Activated naive CD4-positive, alpha-beta T cell treated with anti-CD3 and anti-CD28 coated beads for 36 hours (primary cell): ENCODE data around the gene OVCH2. TPM values are rescaled to one million over a fixed set of nuclear protein-coding genes. Genes with fewer than 3 reads are reported as not detected.

Experiments
- CTCF ChIA-PET: fragments of 350-600 bp; sonication (Branson Sonifier 250); formaldehyde crosslinking; loops from one replicate; lab custom pipeline; 2021; ENCODE audit warnings: antibody characterized with exemption; lab: Charles Lee
- DNase-seq: peaks from one replicate; pipeline ENCODE4 v3.0.0-alpha.2; 2020
- H3K27ac Mint-ChIP-seq: one replicate; pipeline ENCODE4 v1.8.0; 2021; ENCODE audit warnings: mild to moderate bottlenecking, mixed read lengths
- H3K27me3 Mint-ChIP-seq: one replicate; pipeline ENCODE4 v1.8.0; 2021; ENCODE audit warnings: low read depth, mixed read lengths
- H3K36me3 Mint-ChIP-seq: one replicate; pipeline ENCODE4 v1.8.0; 2021; ENCODE audit warnings: low read depth, mixed read lengths
- H3K4me1 Mint-ChIP-seq: one replicate; pipeline ENCODE4 v1.8.0; 2021; ENCODE audit warnings: low read depth, mixed read lengths
- H3K4me3 Mint-ChIP-seq: one replicate; pipeline ENCODE4 v1.8.0; 2021; ENCODE audit warnings: mild to moderate bottlenecking, moderate library complexity, mixed read lengths
- H3K9me3 Mint-ChIP-seq: one replicate; pipeline ENCODE4 v1.8.0; 2021; ENCODE audit warnings: mixed read lengths
- intact Hi-C: fragments of 100-400 bp; cut with micrococcal nuclease; formaldehyde crosslinking; loops from one replicate; pipeline ENCODE4 v1.15.1; 2023
- total RNA-seq, 2 experiments: library from RNA; stranded (reverse); gene quantifications; one replicate each; pipeline ENCODE4 v1.2.3, GENCODE V29; 2021

The OVCH2 gene
- total RNA-seq, 2 experiments from 2014 or later = not detected

GRCh38 chr11:7687386-7687785 lies 18.9 kb downstream of the OVCH2 start:
- Mint-ChIP-seq H3K36me3 (no peaks in the 10 kb centered on the region), H3K27me3 (peaks cover 20% of the 10 kb centered on the region), H3K27ac (no peak overlapping the region), H3K9me3 (no peaks in the 10 kb centered on the region), H3K4me1 (peaks cover 6% of the 10 kb centered on the region), H3K4me3 (no peak overlapping the region)
- CTCF ChIA-PET = interaction anchor here (0.7 to 1.6 kb wide), 10 partner anchors 9 to 589 kb away, joined by 3 to 7 read pairs (median 3); no protein-coding TSS in a partner anchor
- intact Hi-C loops = loop anchor here (10.0 kb wide), 1 partner anchor 407 kb away; no protein-coding TSS in a partner anchor
- DNase-seq = no peak

- CTCF ChIA-PET = interaction anchor here (0.6 to 1.6 kb wide), 10 partner anchors 9 to 581 kb away, joined by 3 to 7 read pairs (median 3); no protein-coding TSS in a partner anchor
- H3K4me1 Mint-ChIP-seq = peaks cover 4% of the 10 kb centered on the region
- H3K9me3 Mint-ChIP-seq = no peaks in the 10 kb centered on the region
- peaks cover 17% of the 10 kb centered on the region for H3K27me3 Mint-ChIP-seq
- no peak for DNase-seq
- no peak overlapping the region for H3K4me3 Mint-ChIP-seq
- no peak overlapping the region for H3K27ac Mint-ChIP-seq
- no peaks in the 10 kb centered on the region for H3K36me3 Mint-ChIP-seq
- intact Hi-C loops = loop anchor here (10.0 kb wide), 1 partner anchor 408 kb away; no protein-coding TSS in a partner anchor
Measured at GRCh38 chr11:7686761-7687160, 19.5 kb downstream of the OVCH2 start.

GRCh38 chr11:7683571-7683970 lies 22.7 kb downstream of the OVCH2 start:
- Mint-ChIP-seq H3K9me3 (no peaks in the 10 kb centered on the region), H3K4me3 (no peak overlapping the region), H3K36me3 (no peaks in the 10 kb centered on the region), H3K27ac (no peak overlapping the region), H3K27me3 (peaks cover 17% of the 10 kb centered on the region), H3K4me1 (no peaks in the 10 kb centered on the region)
- DNase-seq = no peak
- CTCF ChIA-PET = no interaction called here
- intact Hi-C loops = loop anchor here (10.0 kb wide), 1 partner anchor 411 kb away; no protein-coding TSS in a partner anchor

- Mint-ChIP-seq H3K9me3 (peaks cover 4% of the 10 kb centered on the region), H3K27me3 (peaks cover 49% of the 10 kb centered on the region), H3K4me1 (peaks cover 23% of the 10 kb centered on the region), H3K4me3 (no peak overlapping the region), H3K27ac (no peak overlapping the region), H3K36me3 (no peaks in the 10 kb centered on the region)
- DNase-seq = no peak
- CTCF ChIA-PET = interaction anchor here (1.9 to 2.1 kb wide), 2 partner anchors 11 to 17 kb away, joined by 6 read pairs; no protein-coding TSS in a partner anchor
- intact Hi-C loops = loop anchor here (10.0 kb wide), 1 partner anchor 307 kb away; the partner anchor contains the start of gene EIF3F
Measured at GRCh38 chr11:7677796-7678201, 28.5 kb downstream of the OVCH2 start.

GRCh38 chr11:7677071-7677470 lies 29.2 kb downstream of the OVCH2 start:
- Mint-ChIP-seq H3K36me3 (no peaks in the 10 kb centered on the region), H3K27ac (no peak overlapping the region), H3K4me3 (no peak overlapping the region), H3K4me1 (peaks cover 30% of the 10 kb centered on the region), H3K27me3 (peaks cover 50% of the 10 kb centered on the region), H3K9me3 (peaks cover 4% of the 10 kb centered on the region)
- CTCF ChIA-PET = interaction anchor here (1.9 to 2.1 kb wide), 2 partner anchors 11 to 18 kb away, joined by 6 read pairs; no protein-coding TSS in a partner anchor
- peak; percentile 10 for DNase-seq
- intact Hi-C loops = loop anchor here (10.0 kb wide), 1 partner anchor 308 kb away; the partner anchor contains the start of gene EIF3F

- Mint-ChIP-seq H3K27ac (no peak overlapping the region), H3K4me3 (no peak overlapping the region), H3K36me3 (no peaks in the 10 kb centered on the region), H3K27me3 (peaks cover 50% of the 10 kb centered on the region), H3K9me3 (peaks cover 4% of the 10 kb centered on the region), H3K4me1 (peaks cover 42% of the 10 kb centered on the region)
- DNase-seq = no peak
- intact Hi-C loops = loop anchor here (10.0 kb wide), 1 partner anchor 309 kb away; the partner anchor contains the start of gene EIF3F
- CTCF ChIA-PET = interaction anchor here (0.6 to 1.1 kb wide), 2 partner anchors 8 to 1541 kb away, joined by 3 to 5 read pairs; no protein-coding TSS in a partner anchor
Measured at GRCh38 chr11:7675631-7676030, 30.6 kb downstream of the OVCH2 start.

- intact Hi-C loops = loop anchor here (5.0 to 10.0 kb wide), 3 partner anchors 311 to 1067 kb away; partner anchors contain the start of gene EIF3F
- H3K27ac Mint-ChIP-seq = no peak overlapping the region
- peaks cover 42% of the 10 kb centered on the region for H3K27me3 Mint-ChIP-seq
- H3K36me3 Mint-ChIP-seq = no peaks in the 10 kb centered on the region
- H3K4me3 Mint-ChIP-seq = peak overlapping the region; percentile 64
- CTCF ChIA-PET = no interaction called here
- peak; percentile 28 for DNase-seq
- peaks cover 4% of the 10 kb centered on the region for H3K9me3 Mint-ChIP-seq
- H3K4me1 Mint-ChIP-seq = peaks cover 49% of the 10 kb centered on the region
Measured at GRCh38 chr11:7673724-7674434, 32.4 kb downstream of the OVCH2 start.

- CTCF ChIA-PET = interaction anchor here (0.9 kb wide), 1 partner anchor 22 kb away, joined by 3 read pairs; no protein-coding TSS in a partner anchor
- intact Hi-C loops = loop anchor here (1.0 to 10.0 kb wide), 5 partner anchors 16 to 1066 kb away; partner anchors contain the start of genes EIF3F and PPFIBP2
- no peaks in the 10 kb centered on the region for H3K36me3 Mint-ChIP-seq
- H3K4me3 Mint-ChIP-seq = peak within 1 kb of the TSS; percentile 64
- H3K27ac Mint-ChIP-seq = peak within 1 kb of the TSS; percentile 66
- H3K4me1 Mint-ChIP-seq = peaks cover 49% of the 10 kb centered on the region
- peaks cover 36% of the 10 kb centered on the region for H3K27me3 Mint-ChIP-seq
- peak; percentile 17 for DNase-seq
- H3K9me3 Mint-ChIP-seq = peaks cover 4% of the 10 kb centered on the region
Measured at GRCh38 chr11:7672960-7673723, 33.1 kb downstream of the OVCH2 start, which contains the start of gene CYB5R2. CYB5R2 (minus strand) TSS chr11:7673500; CDS start chr11:7672825, 675 bp downstream.

- intact Hi-C loops = loop anchor here (1.0 to 10.0 kb wide), 5 partner anchors 17 to 1065 kb away; partner anchors contain the start of genes EIF3F and PPFIBP2
- Mint-ChIP-seq H3K27ac (peak overlapping the region; percentile 66), H3K36me3 (no peaks in the 10 kb centered on the region), H3K4me1 (peaks cover 43% of the 10 kb centered on the region), H3K27me3 (peaks cover 32% of the 10 kb centered on the region), H3K4me3 (peak overlapping the region; percentile 62), H3K9me3 (peaks cover 4% of the 10 kb centered on the region)
- DNase-seq = no peak
- CTCF ChIA-PET = interaction anchor here (0.9 kb wide), 1 partner anchor 22 kb away, joined by 3 read pairs; no protein-coding TSS in a partner anchor
Measured at GRCh38 chr11:7672276-7672959, 33.9 kb downstream of the OVCH2 start.

- no peaks in the 10 kb centered on the region for H3K9me3 Mint-ChIP-seq
- no peaks in the 10 kb centered on the region for H3K36me3 Mint-ChIP-seq
- intact Hi-C loops = loop anchor here (1.0 to 10.0 kb wide), 5 partner anchors 18 to 1064 kb away; partner anchors contain the start of genes EIF3F and PPFIBP2
- peak overlapping the region; percentile 18 for H3K4me3 Mint-ChIP-seq
- H3K4me1 Mint-ChIP-seq = peaks cover 35% of the 10 kb centered on the region
- peak; percentile 81 for DNase-seq
- CTCF ChIA-PET = interaction anchor here (1.3 to 1.5 kb wide), 2 partner anchors 150 to 159 kb away, joined by 5 read pairs; no protein-coding TSS in a partner anchor
- H3K27ac Mint-ChIP-seq = no peak overlapping the region
- H3K27me3 Mint-ChIP-seq = peaks cover 27% of the 10 kb centered on the region
Measured at GRCh38 chr11:7671347-7672215, 34.7 kb downstream of the OVCH2 start.
